GM19043 (cell line): Measurements from ENCODE around the gene CFAP298.

Source experiments
- ATAC-seq: cut with Tn5 transposase; IDR thresholded peaks from one replicate; pipeline ENCODE4 v1.9.1; 2021; ENCODE audit warnings: low read depth; ENCODE audit not compliant: unreplicated experiment

Gene CFAP298

GRCh38 chr21:32599526-32599925 is 12.7 kb downstream of the CFAP298 start:
- no peak for ATAC-seq

DNA sequence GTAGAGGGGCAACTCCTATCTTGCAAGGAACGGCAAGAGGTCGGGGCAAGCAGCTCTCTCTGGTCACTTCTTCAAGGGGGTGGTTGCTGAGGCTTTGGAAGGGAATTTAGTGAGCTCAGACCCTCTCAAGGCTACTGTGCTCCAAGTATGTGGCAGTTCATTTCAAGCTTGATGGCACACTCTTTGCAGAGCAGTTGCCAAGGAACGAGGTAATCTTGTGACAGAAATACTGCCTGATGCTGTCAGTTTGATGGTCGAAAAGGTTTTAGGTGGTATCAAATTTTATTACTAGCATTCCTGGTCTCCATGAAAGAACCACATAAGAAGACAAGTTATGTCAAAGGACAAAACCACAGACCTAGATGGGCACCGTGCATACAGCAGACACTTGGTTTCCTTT is 13.1 kb downstream of the CFAP298 start:
- no peak for ATAC-seq

DNA sequence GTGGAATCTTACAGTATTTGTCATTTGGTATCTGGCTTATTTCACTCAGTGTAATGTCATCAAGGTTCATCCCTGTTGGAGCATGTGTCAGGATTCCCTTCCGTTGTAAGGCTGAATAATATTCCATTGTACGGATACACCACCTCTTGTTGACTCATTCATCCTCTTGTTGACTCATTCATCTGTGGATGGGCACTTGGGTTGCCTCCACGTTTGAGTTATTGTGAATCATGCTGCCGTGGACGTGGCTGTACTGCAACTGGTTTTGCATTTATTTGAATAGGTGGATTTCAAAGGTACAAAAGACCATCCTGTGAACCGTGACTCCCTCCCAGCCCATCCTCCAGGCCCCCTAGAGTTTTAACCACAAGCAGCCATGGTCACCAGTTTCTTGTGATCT is 15.0 kb downstream of the CFAP298 start:
- ATAC-seq = no peak

GRCh38 chr21:32595431-32595830 is 16.7 kb downstream of the CFAP298 start:
- no peak for ATAC-seq

DNA sequence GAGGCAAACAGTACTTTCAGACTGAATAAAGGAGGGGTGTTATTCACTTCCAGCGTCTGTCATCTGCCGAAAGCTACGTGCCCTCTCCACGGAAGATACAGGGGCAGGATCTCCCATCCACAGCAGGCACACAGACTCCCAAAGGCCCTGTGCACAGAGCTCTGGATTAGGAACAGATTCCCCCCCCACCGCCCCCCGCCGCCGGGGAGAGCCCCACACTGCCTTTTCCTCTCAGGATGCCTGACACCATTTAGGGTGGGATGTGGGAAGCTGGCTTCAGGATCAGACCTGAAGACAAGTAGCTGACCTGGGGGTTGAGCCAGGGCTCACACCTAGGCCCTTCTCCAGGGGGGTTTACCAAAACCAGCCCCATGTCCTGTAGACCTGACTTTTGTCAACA is 18.5 kb downstream of the CFAP298 start:
- ATAC-seq = no peak

GRCh38 chr21:32592929-32593502 is 19.2 kb downstream of the CFAP298 start:
- ATAC-seq = no peak

- ATAC-seq = no peak
Observed at GRCh38 chr21:32590130-32590529, 22.0 kb downstream of the CFAP298 start.

GRCh38 chr21:32587651-32588050 is 24.5 kb downstream of the CFAP298 start:
- ATAC-seq = no peak

- ATAC-seq = no peak
Observed at GRCh38 chr21:32587120-32587519, 25.1 kb downstream of the CFAP298 start.

DNA sequence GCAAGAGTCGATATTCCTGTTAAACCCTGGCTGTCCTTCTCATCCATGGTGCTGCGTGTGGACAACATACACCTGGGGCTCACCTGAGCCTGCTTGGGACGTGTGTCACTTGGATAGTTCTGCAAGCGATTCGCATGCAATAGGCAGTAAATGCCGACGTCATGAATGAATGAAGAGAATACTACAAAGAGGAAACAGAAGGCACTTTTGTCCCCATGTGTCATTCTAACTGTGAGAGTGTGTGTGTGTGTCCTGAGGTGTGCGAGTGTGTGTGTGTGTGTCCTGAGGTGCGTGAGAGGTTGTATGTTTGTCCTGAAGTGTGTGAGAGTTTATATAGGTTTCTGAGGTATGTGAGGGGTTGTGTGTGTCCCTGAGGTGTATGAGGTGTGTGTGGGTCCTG is 26.2 kb downstream of the CFAP298 start:
- ATAC-seq = no peak

DNA sequence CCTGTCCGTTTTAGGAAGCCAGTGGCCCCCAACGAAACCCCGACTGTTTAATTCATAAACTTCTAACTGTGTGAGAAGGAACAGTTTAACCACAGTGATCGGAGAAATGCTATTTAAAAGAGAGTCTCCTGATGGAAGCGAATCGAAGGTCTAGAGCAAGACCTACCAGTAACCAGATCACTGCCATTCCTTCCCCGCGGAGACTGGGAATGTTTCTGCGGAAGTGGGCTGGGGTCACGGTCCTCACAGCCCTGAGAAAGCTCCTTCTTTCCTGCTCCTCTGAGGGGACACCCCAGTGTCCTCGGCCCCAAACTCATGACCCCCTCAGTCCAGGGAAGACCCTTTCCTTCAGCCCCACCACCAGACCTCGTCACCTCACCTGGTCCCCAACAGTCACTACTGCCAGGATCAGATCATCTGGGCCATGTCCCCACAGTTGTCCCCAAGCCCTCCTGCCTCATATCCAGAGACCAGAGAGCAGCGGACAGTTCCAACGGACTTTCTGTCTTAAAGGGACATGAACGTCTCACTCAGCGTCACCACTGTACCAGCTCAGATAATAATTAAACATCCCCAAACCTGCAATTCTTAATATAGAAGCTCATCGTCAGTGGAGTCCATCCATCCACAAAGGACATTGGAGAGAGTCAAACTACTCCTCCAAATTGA is 27.0 kb downstream of the CFAP298 start, which contains the start of gene TCP10L:
Gene TCP10L (minus strand): TSS at position 482 of the 669 bp plus-strand sequence. CDS start 1,219 bp downstream, outside the sequence.
- no peak for ATAC-seq

- ATAC-seq = no peak
Observed at GRCh38 chr21:32584472-32584871, 27.7 kb downstream of the CFAP298 start.

- ATAC-seq = no peak
Observed at GRCh38 chr21:32581732-32582131, 30.4 kb downstream of the CFAP298 start.

GRCh38 chr21:32580949-32581348 is 31.2 kb downstream of the CFAP298 start:
- no peak for ATAC-seq

GRCh38 chr21:32578107-32578691 is 34.0 kb downstream of the CFAP298 start:
- no peak for ATAC-seq

DNA sequence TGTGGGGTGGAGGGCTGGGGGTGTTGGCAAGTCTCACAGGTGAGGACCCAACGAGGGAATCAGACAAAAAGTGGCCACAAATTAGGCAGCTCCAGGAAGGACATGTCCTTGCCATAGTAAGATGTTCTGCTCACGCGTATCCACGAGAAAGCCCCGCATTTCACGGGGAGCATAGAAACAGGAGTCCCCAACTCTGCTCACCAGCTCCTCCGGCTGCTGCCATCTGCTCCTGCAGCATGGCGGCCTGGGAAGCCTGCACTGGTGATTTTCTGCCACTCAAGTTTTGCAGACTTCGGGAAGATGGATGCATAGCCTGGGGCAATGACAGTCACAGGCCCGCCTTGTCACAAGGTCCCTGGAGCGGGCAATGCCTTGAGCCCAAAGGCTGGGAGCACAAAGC is 36.2 kb downstream of the CFAP298 start:
- no peak for ATAC-seq

DNA sequence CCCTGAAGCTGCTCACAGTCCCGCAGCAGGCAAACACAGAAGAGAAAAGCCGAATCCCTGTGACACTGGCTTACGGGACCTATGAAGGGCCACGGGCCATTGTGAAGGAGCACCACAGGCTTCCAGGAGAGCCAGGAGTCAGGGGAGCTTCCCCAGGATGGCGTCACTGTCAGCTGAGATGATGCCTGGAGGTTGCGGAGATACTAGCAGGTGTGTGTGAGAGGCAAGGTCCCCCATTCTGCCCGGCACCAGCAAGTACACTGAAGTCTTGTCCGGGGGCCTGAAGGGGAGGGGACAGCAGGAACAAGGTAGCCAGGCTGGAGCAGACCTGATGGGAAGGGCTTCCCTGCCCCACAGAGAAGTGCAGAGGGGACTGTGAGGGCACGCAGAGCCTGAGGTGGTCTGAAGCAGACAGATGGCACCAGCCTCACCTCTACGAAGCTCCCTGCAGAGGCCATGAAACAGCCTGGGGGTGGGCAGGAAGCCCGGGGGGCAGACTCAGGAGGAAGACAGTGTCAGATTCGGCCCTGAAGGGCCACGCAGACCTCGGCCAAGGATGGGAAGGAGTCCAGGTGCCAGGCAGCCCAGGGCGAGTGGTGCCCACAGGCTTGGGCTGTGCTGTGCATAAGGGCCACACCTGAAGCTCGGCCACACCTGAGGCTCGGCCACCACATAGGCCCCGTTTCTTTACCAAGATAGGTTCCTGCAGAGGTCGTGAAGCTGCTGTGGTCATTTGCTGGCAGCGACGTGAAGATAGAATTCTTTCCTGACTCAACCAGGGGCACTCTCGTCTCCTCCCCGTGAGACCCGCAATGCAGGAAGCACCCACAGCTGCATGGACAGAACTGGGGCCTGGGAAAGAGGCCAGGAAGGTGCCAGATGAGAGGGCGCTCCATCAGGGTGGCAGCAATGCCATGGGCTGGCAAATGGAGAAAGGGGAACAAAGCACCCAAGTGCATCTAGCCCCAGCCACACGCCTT is 36.9 kb downstream of the CFAP298 start:
- no peak for ATAC-seq

GRCh38 chr21:32572574-32573420 is 39.4 kb downstream of the CFAP298 start:
- no peak for ATAC-seq

DNA sequence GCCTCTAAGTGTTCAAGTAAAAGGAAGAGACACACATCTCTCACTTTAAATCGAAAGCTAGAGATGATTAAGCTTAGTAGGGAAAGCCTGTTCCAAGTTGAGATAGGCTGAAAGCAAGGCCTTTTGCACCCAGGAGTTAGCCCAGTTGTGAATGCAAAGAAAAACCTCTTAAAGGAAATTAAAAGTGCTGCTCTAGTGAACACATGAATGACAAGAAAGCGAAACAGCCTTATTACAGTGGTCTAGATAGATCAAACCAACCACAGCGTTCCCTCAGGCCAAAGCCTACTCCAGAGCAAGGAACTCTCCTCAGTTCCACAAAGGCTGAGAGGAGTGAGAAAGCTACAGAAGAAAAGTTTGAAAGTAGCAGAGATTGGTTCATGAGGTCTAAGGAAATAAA is 41.7 kb downstream of the CFAP298 start:
- ATAC-seq = no peak
